Measurements from ENCODE around the gene CFAP97D2.

GRCh38 chr13:114142640-114143490 lies 36.2 kb upstream of the CFAP97D2 start:
- TF ChIP-seq CTCF (conservative IDR thresholded peaks at IDR 0.05 in 1 of 2, IDR thresholded peaks at IDR 0.05 in 1 of 2; ENCODE audit: extremely low read depth in 1 of 2, insufficient read depth in 1 of 2, low read depth in 1 of 2, low read length in 2 of 2) (no peak), EZH2 (IDR thresholded peaks at IDR 0.05; ENCODE audit: borderline replicate concordance, low read length) (no peak)

Measured in mammary epithelial cell (primary cell).